ENCODE data around the gene OR2A25.

DNA sequence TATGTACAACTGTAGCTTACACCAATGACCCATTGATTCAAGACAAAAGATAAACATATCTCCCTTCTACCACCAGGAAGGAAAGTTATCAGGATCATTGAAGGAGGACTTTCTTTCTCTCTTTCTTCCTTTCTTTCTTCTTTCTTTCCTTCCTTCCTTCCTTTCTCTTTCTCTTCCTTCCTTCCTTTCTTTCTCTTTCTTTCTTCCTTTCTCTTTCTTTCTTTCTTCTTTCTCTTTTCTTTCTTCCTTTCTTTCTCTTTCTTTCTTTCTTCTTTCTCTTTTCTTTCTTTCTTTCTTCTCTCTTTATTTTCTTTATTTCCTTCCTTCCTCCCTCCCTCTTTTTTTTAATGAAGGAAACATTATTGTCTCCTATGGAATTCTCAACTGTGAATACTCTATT is 29.2 kb downstream of the OR2A25 start:
- TF ChIP-seq EP300 (conservative IDR thresholded peaks at IDR 0.05; ENCODE audit: poor library complexity, severe bottlenecking) (no peak), CTCF (IDR thresholded peaks at IDR 0.05; ENCODE audit: poor library complexity, severe bottlenecking) (no peak), POLR2AphosphoS5 (IDR thresholded peaks at IDR 0.05) (no peak), REST (IDR thresholded peaks at IDR 0.05; ENCODE audit: borderline replicate concordance) (no peak), EZH2 (IDR thresholded peaks at IDR 0.05; ENCODE audit: borderline replicate concordance, insufficient read depth, low read length, poor library complexity, severe bottlenecking) (no peak), RAD21 (conservative IDR thresholded peaks at IDR 0.05) (no peak)

All from neural cell (in vitro differentiated cells).